ENCODE results near the gene TMEM170B. TPM values are rescaled to one million over a fixed set of nuclear protein-coding genes. Genes with fewer than 3 reads are reported as not detected.
A peak's percentile ranks its signal among the peaks of the same experiment; 100 is the strongest.

Gene TMEM170B
- total and polyA plus RNA-seq, 9 of the 15 experiments (the other 6 are each of a cell fraction or from before 2014, with no cell fraction given) = 0.03 to 0.11 (median 0.07) TPM

DNA sequence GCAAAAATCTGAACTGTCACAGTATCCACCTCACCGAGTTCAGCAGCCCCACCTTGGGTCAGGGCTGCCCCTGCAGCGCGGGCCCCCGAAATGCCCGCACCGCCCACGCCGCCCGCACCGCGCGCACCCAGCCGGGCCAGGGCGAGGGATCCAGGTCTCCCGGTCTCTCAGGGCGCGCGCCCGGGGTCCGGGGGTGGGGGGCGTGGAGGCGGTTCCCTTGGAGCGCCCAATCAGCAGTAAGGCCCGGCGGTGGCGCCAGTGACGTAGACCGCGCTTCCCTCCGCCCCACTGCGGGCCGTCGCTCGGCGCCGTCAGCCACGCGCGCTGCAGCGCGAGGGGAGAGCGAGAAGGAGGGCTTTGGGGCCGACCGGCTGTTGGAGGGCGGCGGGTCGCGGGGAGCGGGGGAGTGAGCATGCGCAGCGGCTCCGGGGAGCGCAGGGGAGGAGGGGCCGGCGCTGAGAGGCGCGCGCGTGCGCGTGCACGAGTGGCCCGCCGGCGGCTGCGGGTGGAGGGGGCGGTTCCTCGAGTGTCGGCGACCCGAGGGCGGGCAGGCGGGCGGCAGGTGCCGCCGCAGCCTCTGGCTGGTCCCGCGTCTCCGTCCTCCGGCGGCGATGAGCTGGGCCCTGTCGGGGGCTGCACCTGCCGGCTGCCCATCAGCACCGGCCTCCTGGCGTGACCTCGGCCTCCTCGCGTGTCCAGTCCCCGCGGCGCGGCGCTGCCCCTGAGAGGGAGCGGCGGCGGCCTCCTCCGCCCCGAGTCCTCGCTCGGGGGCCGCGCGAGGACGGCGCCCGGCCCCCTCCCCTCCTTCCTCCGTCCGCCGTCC is at the start of gene TMEM170B (continued):
- TF ChIP-seq, protein P1, sequence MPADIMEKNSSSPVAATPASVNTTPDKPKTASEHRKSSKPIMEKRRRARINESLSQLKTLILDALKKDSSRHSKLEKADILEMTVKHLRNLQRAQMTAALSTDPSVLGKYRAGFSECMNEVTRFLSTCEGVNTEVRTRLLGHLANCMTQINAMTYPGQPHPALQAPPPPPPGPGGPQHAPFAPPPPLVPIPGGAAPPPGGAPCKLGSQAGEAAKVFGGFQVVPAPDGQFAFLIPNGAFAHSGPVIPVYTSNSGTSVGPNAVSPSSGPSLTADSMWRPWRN (IDR thresholded peaks at IDR 0.05; ENCODE audit: low read depth) = no peak
- TF ChIP-seq HMGN3 (IDR thresholded peaks at IDR 0.05; ENCODE audit: borderline replicate concordance, extremely low read depth, insufficient read length, low read depth, low read length) = peak; percentile 51
- TF ChIP-seq NR2C2 (CRISPR knock-in tag; IDR thresholded peaks at IDR 0.05) = no peak
- peak; percentile 71 for TF ChIP-seq NR2C2 (tag; IDR thresholded peaks at IDR 0.05)
- peak; percentile 54 for TF ChIP-seq FIP1L1 (IDR thresholded peaks at IDR 0.05; ENCODE audit: low read depth, low read length, poor library complexity, severe bottlenecking)
- peak; percentile 69 for TF ChIP-seq RBBP5 (IDR thresholded peaks at IDR 0.05; ENCODE audit: borderline replicate concordance, insufficient read depth, low read length, poor library complexity, severe bottlenecking)
- peak; percentile 55 for TF ChIP-seq HNRNPLL (IDR thresholded peaks at IDR 0.05; ENCODE audit: low read depth, low read length, poor library complexity, severe bottlenecking)
- TF ChIP-seq MEIS2 (IDR thresholded peaks at IDR 0.05; ENCODE audit: partially characterized antibody) = peak; percentile 60
- TF ChIP-seq SMAD4 (CRISPR knock-in tag; conservative IDR thresholded peaks at IDR 0.05) = peak; percentile 42; the same call in 1 of the 2 replicates
- peak; percentile 44; the same call in 1 of the 2 replicates for TF ChIP-seq SIN3B (IDR thresholded peaks at IDR 0.05; ENCODE audit: low read depth)
- TF ChIP-seq ZFX (CRISPR knock-in tag; IDR thresholded peaks at IDR 0.05) = 0 out of 2 replicates have a peak, but pooled peaks have one; percentile 32
- TF ChIP-seq TBP (optimal IDR thresholded peaks at IDR 0.05; ENCODE audit: low read depth, low read length) = peak; percentile 38
- no peak for TF ChIP-seq U2AF1 (optimal IDR thresholded peaks at IDR 0.05; ENCODE audit: low read depth, low read length)
- TF ChIP-seq ZNF12 (CRISPR knock-in tag; IDR thresholded peaks at IDR 0.05) = 0 out of 2 replicates have a peak, but pooled peaks have one; percentile 24
- peak; percentile 79 for TF ChIP-seq RB1 (IDR thresholded peaks at IDR 0.05; ENCODE audit: low read depth)
- TF ChIP-seq ZNF395 (CRISPR knock-in tag; IDR thresholded peaks at IDR 0.05) = no peak
- TF ChIP-seq YBX1 (IDR thresholded peaks at IDR 0.05) = no peak
- peak; percentile 42 for TF ChIP-seq NFYB (IDR thresholded peaks at IDR 0.05; ENCODE audit: extremely low read depth, insufficient read length)
- TF ChIP-seq MTA3 (IDR thresholded peaks at IDR 0.05; ENCODE audit: borderline replicate concordance) = peak; percentile 57; the same call in 1 of the 2 replicates
- no peak for TF ChIP-seq CEBPG (CRISPR knock-in tag; IDR thresholded peaks at IDR 0.05)
- no peak for TF ChIP-seq CEBPG (tag; conservative IDR thresholded peaks at IDR 0.05 in 1 of 2, IDR thresholded peaks at IDR 0.05 in 1 of 2)
- TF ChIP-seq IRF1 (CRISPR knock-in tag; IDR thresholded peaks at IDR 0.05; ENCODE audit: borderline replicate concordance) = no peak
- TF ChIP-seq POLR2G (IDR thresholded peaks at IDR 0.05; ENCODE audit: low read depth, low read length) = peak; percentile 56
- peak; percentile 78; the same call in 1 of the 2 replicates for TF ChIP-seq ZBTB7A (IDR thresholded peaks at IDR 0.05; ENCODE audit: borderline replicate concordance, control insufficient read depth, low read depth, low read length)

Data from K562 (cell line).